ENCODE results near the gene D2HGDH.

The D2HGDH gene

GRCh38 chr2:241814643-241815476 is 80.4 kb downstream of the D2HGDH start:
- H3K4me2 ChIP-seq (ENCODE audit: insufficient read depth, low read length): no peak overlapping the region
- TF ChIP-seq EZH2 (IDR thresholded peaks at IDR 0.05; ENCODE audit: borderline replicate concordance, low read depth, low read length, severe bottlenecking): no peak
- TF ChIP-seq CTCF (IDR thresholded peaks at IDR 0.05; ENCODE audit: borderline replicate concordance, extremely low read depth, low read length, poor library complexity, severe bottlenecking): no peak

DNA sequence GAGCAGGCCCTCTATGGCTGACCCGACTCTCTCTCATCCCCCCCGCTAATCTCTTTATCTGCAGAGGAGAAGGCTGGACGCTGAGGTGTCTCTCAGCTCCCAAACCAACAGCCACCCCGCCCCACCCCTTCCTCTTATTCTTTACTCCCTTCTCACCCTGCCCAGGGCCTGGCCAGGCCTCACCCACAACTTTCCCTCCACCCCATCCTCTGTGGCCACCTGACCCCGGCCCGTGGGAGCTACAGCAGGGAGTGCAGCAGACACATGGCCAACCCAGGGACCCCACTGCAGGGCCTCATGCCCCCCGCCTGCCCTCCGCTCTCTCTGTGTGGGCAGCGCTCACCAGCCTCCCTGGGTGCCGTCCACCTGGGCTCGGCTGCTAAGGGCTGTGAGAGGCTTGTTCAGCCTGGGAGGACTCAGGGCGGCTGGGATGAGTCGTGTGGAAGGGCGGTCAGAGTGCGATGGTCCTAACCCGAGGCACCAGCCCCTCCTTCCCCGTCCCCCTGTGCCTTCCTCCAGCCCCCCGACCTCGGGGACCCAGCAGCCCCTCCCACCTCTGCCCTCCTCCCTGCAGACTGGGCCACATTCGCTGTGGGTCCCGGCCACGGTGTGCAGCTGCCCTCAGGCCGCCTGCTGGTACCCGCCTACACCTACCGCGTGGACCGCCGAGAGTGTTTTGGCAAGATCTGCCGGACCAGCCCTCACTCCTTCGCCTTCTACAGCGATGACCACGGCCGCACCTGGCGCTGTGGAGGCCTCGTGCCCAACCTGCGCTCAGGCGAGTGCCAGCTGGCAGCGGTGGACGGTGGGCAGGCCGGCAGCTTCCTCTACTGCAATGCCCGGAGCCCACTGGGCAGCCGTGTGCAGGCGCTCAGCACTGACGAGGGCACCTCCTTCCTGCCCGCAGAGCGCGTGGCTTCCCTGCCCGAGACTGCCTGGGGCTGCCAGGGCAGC is 81.3 kb downstream of the D2HGDH start:
- no peak for ATAC-seq (ENCODE audit: insufficient read depth, low read depth)
- no peaks in the 10 kb centered on the region for H3K36me3 ChIP-seq (ENCODE audit: insufficient read depth, low read length)
- peaks cover 19% of the 10 kb centered on the region for H4K20me1 ChIP-seq (ENCODE audit: insufficient read depth, low read length)
- H2AFZ ChIP-seq (ENCODE audit: low read depth, low read length): no peak overlapping the region
- no peak overlapping the region for H3K9ac ChIP-seq (ENCODE audit: low read depth, low read length)
- no peaks in the 10 kb centered on the region for H3K79me2 ChIP-seq (ENCODE audit: insufficient read depth, low read length)
- peaks cover 9% of the 10 kb centered on the region for H3K4me1 ChIP-seq (ENCODE audit: insufficient read depth, low read length)
- H3K4me3 ChIP-seq (ENCODE audit: low read depth in 1 of 2, low read length in 2 of 2): no peak overlapping the region
- TF ChIP-seq CTCF (IDR thresholded peaks at IDR 0.05; ENCODE audit: borderline replicate concordance, extremely low read depth, low read length, poor library complexity, severe bottlenecking) (no peak), EZH2 (IDR thresholded peaks at IDR 0.05; ENCODE audit: borderline replicate concordance, low read depth, low read length, severe bottlenecking) (no peak)
- H3K4me2 ChIP-seq (ENCODE audit: insufficient read depth, low read length): no peak overlapping the region
- no peak for DNase-seq
- no peaks in the 10 kb centered on the region for H3K27me3 ChIP-seq (ENCODE audit: insufficient read depth, low read length, poor library complexity)
- no peak overlapping the region for H3K27ac ChIP-seq (ENCODE audit: low read length)
- H3K9me3 ChIP-seq (ENCODE audit: insufficient read depth, low read length, severe bottlenecking): no peaks in the 10 kb centered on the region

More at GRCh38 chr2:241814643-241815476, 80.4 kb downstream of the D2HGDH start:
- no peaks in the 10 kb centered on the region for H3K36me3 ChIP-seq (ENCODE audit: insufficient read depth, low read length)
- no peak overlapping the region for H3K4me3 ChIP-seq (ENCODE audit: low read depth in 1 of 2, low read length in 2 of 2)
- H3K27me3 ChIP-seq (ENCODE audit: insufficient read depth, low read length, poor library complexity): no peaks in the 10 kb centered on the region
- DNase-seq (no peak), ATAC-seq (ENCODE audit: insufficient read depth, low read depth) (no peak)
- no peaks in the 10 kb centered on the region for H3K9me3 ChIP-seq (ENCODE audit: insufficient read depth, low read length, severe bottlenecking)
- no peak overlapping the region for H3K9ac ChIP-seq (ENCODE audit: low read depth, low read length)
- H3K4me1 ChIP-seq (ENCODE audit: insufficient read depth, low read length): peaks cover 9% of the 10 kb centered on the region
- no peak overlapping the region for H2AFZ ChIP-seq (ENCODE audit: low read depth, low read length)
- H4K20me1 ChIP-seq (ENCODE audit: insufficient read depth, low read length): peaks cover 20% of the 10 kb centered on the region
- H3K27ac ChIP-seq (ENCODE audit: low read length): no peak overlapping the region
- H3K79me2 ChIP-seq (ENCODE audit: insufficient read depth, low read length): no peaks in the 10 kb centered on the region

- peaks cover 19% of the 10 kb centered on the region for H4K20me1 ChIP-seq (ENCODE audit: insufficient read depth, low read length)
- no peaks in the 10 kb centered on the region for H3K36me3 ChIP-seq (ENCODE audit: insufficient read depth, low read length)
- H3K79me2 ChIP-seq (ENCODE audit: insufficient read depth, low read length): no peaks in the 10 kb centered on the region
- ATAC-seq (ENCODE audit: insufficient read depth, low read depth) (no peak), DNase-seq (no peak)
- no peak overlapping the region for H3K9ac ChIP-seq (ENCODE audit: low read depth, low read length)
- H3K27ac ChIP-seq (ENCODE audit: low read length): no peak overlapping the region
- H2AFZ ChIP-seq (ENCODE audit: low read depth, low read length): no peak overlapping the region
- H3K27me3 ChIP-seq (ENCODE audit: insufficient read depth, low read length, poor library complexity): no peaks in the 10 kb centered on the region
- H3K4me1 ChIP-seq (ENCODE audit: insufficient read depth, low read length): peaks cover 9% of the 10 kb centered on the region
- no peak overlapping the region for H3K4me2 ChIP-seq (ENCODE audit: insufficient read depth, low read length)
- H3K4me3 ChIP-seq (ENCODE audit: low read depth in 1 of 2, low read length in 2 of 2): no peak overlapping the region
- H3K9me3 ChIP-seq (ENCODE audit: insufficient read depth, low read length, severe bottlenecking): no peaks in the 10 kb centered on the region
- TF ChIP-seq CTCF (IDR thresholded peaks at IDR 0.05; ENCODE audit: borderline replicate concordance, extremely low read depth, low read length, poor library complexity, severe bottlenecking): no peak
- no peak for TF ChIP-seq EZH2 (IDR thresholded peaks at IDR 0.05; ENCODE audit: borderline replicate concordance, low read depth, low read length, severe bottlenecking)
These were observed 82.1 kb downstream of the D2HGDH start for GRCh38 chr2:241816431-241817121.
